Measurements from ENCODE around the gene KMO.

KMO gene

GRCh38 chr1:241542199-241542907, 10.2 kb downstream of the KMO start:
- H3K4me3 ChIP-seq (ENCODE audit: low read length), result peak overlapping the region; percentile 17; the same call in 1 of the 2 replicates
- TF ChIP-seq EZH2phosphoT487 (IDR thresholded peaks at IDR 0.05; ENCODE audit: borderline replicate concordance, low read length), result no peak
- no peak for TF ChIP-seq CTCF (IDR thresholded peaks at IDR 0.05; ENCODE audit: low read depth, low read length, poor library complexity, severe bottlenecking)

GRCh38 chr1:241548008-241548407, 15.8 kb downstream of the KMO start:
- Histone ChIP-seq H3F3A (ENCODE audit: control insufficient read depth, insufficient read depth) (peaks cover 8% of the 10 kb centered on the region; the same call in 1 of the 2 replicates), H3K4me1 (ENCODE audit: control insufficient read depth, low read length) (peaks cover 33% of the 10 kb centered on the region), H3K79me2 (ENCODE audit: control insufficient read depth, low read length) (no peaks in the 10 kb centered on the region), H3K27me3 (ENCODE audit: control insufficient read depth, low read length) (no peaks in the 10 kb centered on the region), H3K9me3 (ENCODE audit: control insufficient read depth, insufficient read depth, low read length) (no peaks in the 10 kb centered on the region), H3K36me3 (ENCODE audit: control insufficient read depth, low read length) (peaks cover 19% of the 10 kb centered on the region), H3K9me2 (replicated peaks; ENCODE audit: control insufficient read depth, low read length) (no peaks in the 10 kb centered on the region), H4K20me1 (ENCODE audit: control insufficient read depth, insufficient read depth, low read depth, low read length) (no peaks in the 10 kb centered on the region), H3K4me2 (ENCODE audit: low read length) (no peak overlapping the region), H3K27ac (ENCODE audit: low read depth, low read length) (no peak overlapping the region), H3K4me3 (ENCODE audit: low read length) (no peak overlapping the region)
- no peak for TF ChIP-seq CTCF (IDR thresholded peaks at IDR 0.05; ENCODE audit: low read depth, low read length, poor library complexity, severe bottlenecking)
- no peak for TF ChIP-seq EZH2phosphoT487 (IDR thresholded peaks at IDR 0.05; ENCODE audit: borderline replicate concordance, low read length)

More at GRCh38 chr1:241542199-241542907, 10.2 kb downstream of the KMO start:
- Histone ChIP-seq H4K20me1 (ENCODE audit: control insufficient read depth, insufficient read depth, low read depth, low read length) (no peaks in the 10 kb centered on the region), H3K9me2 (replicated peaks; ENCODE audit: control insufficient read depth, low read length) (no peaks in the 10 kb centered on the region), H3K9me3 (ENCODE audit: control insufficient read depth, insufficient read depth, low read length) (no peaks in the 10 kb centered on the region), H3K36me3 (ENCODE audit: control insufficient read depth, low read length) (peaks cover 14% of the 10 kb centered on the region), H3K4me1 (ENCODE audit: control insufficient read depth, low read length) (peaks cover 24% of the 10 kb centered on the region), H3K4me2 (ENCODE audit: low read length) (peak overlapping the region; percentile 31), H3K27ac (ENCODE audit: low read depth, low read length) (no peak overlapping the region), H3K27me3 (ENCODE audit: control insufficient read depth, low read length) (no peaks in the 10 kb centered on the region), H3K79me2 (ENCODE audit: control insufficient read depth, low read length) (peaks cover 7% of the 10 kb centered on the region), H3F3A (ENCODE audit: control insufficient read depth, insufficient read depth) (no peaks in the 10 kb centered on the region)

GRCh38 chr1:241550318-241550717, 18.1 kb downstream of the KMO start:
- Histone ChIP-seq H4K20me1 (ENCODE audit: control insufficient read depth, insufficient read depth, low read depth, low read length) (no peaks in the 10 kb centered on the region), H3K4me2 (ENCODE audit: low read length) (peak overlapping the region; percentile 66; the same call in 1 of the 2 replicates), H3K27me3 (ENCODE audit: control insufficient read depth, low read length) (no peaks in the 10 kb centered on the region), H3K9me2 (replicated peaks; ENCODE audit: control insufficient read depth, low read length) (no peaks in the 10 kb centered on the region), H3K4me3 (ENCODE audit: low read length) (no peak overlapping the region; the same call in 1 of the 2 replicates), H3F3A (ENCODE audit: control insufficient read depth, insufficient read depth) (peaks cover 8% of the 10 kb centered on the region; the same call in 1 of the 2 replicates), H3K36me3 (ENCODE audit: control insufficient read depth, low read length) (peaks cover 22% of the 10 kb centered on the region), H3K4me1 (ENCODE audit: control insufficient read depth, low read length) (peaks cover 42% of the 10 kb centered on the region), H3K79me2 (ENCODE audit: control insufficient read depth, low read length) (no peaks in the 10 kb centered on the region), H3K9me3 (ENCODE audit: control insufficient read depth, insufficient read depth, low read length) (no peaks in the 10 kb centered on the region), H3K27ac (ENCODE audit: low read depth, low read length) (peak overlapping the region; percentile 81; the same call in 1 of the 2 replicates)
- no peak for TF ChIP-seq EZH2phosphoT487 (IDR thresholded peaks at IDR 0.05; ENCODE audit: borderline replicate concordance, low read length)
- no peak for TF ChIP-seq CTCF (IDR thresholded peaks at IDR 0.05; ENCODE audit: low read depth, low read length, poor library complexity, severe bottlenecking)
